Neuronal stem cell (in vitro differentiated cells): ENCODE data around the gene SORBS1.

Source experiments
- DNase-seq: peaks from one replicate; pipeline ENCODE4 v3.0.0-alpha.2; 2013; ENCODE audit warnings: low spot score
- H2AFZ ChIP-seq: one replicate; pipeline ENCODE4 v1.6.1; 2013; ENCODE audit warnings: mild to moderate bottlenecking, low read length, inconsistent platforms
- H2AK5ac ChIP-seq: 2 replicates; pipeline ENCODE4 v1.6.1; 2013; ENCODE audit warnings: low read depth, mild to moderate bottlenecking, inconsistent platforms, low read length, moderate library complexity, mixed read lengths
- H2BK120ac ChIP-seq: 2 replicates; pipeline ENCODE4 v1.6.1; 2013; ENCODE audit warnings: low read depth, mild to moderate bottlenecking, inconsistent platforms, low read length, moderate library complexity, mixed read lengths
- H2BK12ac ChIP-seq: one replicate; pipeline ENCODE4 v1.6.1; 2013; ENCODE audit warnings: low read length, inconsistent platforms
- H2BK15ac ChIP-seq: 2 replicates; pipeline ENCODE4 v1.6.1; 2013; ENCODE audit warnings: mild to moderate bottlenecking, low read length, inconsistent platforms, mixed read lengths
- H2BK5ac ChIP-seq: one replicate; pipeline ENCODE4 v1.6.1; 2013; ENCODE audit warnings: inconsistent platforms, mild to moderate bottlenecking, low read length, moderate library complexity
- H3K14ac ChIP-seq: one replicate; pipeline ENCODE4 v1.6.1; 2013; ENCODE audit warnings: low read length, inconsistent platforms
- H3K18ac ChIP-seq: 2 replicates; pipeline ENCODE4 v1.6.1; 2013; ENCODE audit warnings: low read length, inconsistent platforms
- H3K23ac ChIP-seq: 2 replicates; pipeline ENCODE4 v1.6.1; 2013; ENCODE audit warnings: low read depth, mild to moderate bottlenecking, mixed read lengths, low read length, inconsistent platforms; ENCODE audit not compliant: poor library complexity
- H3K27ac ChIP-seq: replicated peaks from 3 replicates; pipeline ENCODE4 v1.5.1; 2013; ENCODE audit warnings: low read length, inconsistent platforms
- H3K27me3 ChIP-seq, 3 experiments: 2 replicates each; pipeline ENCODE4 v1.6.1; 2013; ENCODE audit warnings: low read length in 3 of 3, mild to moderate bottlenecking in 2 of 3, inconsistent platforms in 1 of 3, low read depth in 1 of 3, mixed read lengths in 1 of 3, moderate library complexity in 1 of 3; ENCODE audit not compliant: control insufficient read depth in 3 of 3, insufficient read depth in 3 of 3
- H3K36me3 ChIP-seq, 2 donors: replicated peaks in 1 of 2; 2 replicates each; pipeline ENCODE4 v1.6.1; 2013; ENCODE audit warnings: low read length in 2 of 2; ENCODE audit not compliant: control insufficient read depth in 2 of 2, insufficient read depth in 2 of 2
- H3K4ac ChIP-seq: 2 replicates; pipeline ENCODE4 v1.6.1; 2013; ENCODE audit warnings: inconsistent platforms, mild to moderate bottlenecking, low read length, moderate library complexity
- H3K4me1 ChIP-seq, 2 donors: 1 replicate in 1 of 2; 2 replicates in 1 of 2; pipeline ENCODE4 v1.6.1; 2013; ENCODE audit warnings: low read length in 2 of 2, low read depth in 1 of 2; ENCODE audit not compliant: control insufficient read depth in 2 of 2, insufficient read depth in 1 of 2
- H3K4me2 ChIP-seq: one replicate; pipeline ENCODE4 v1.6.1; 2013; ENCODE audit warnings: mild to moderate bottlenecking, low read length, inconsistent platforms; ENCODE audit not compliant: insufficient read depth, poor library complexity, severe bottlenecking
- H3K4me3 ChIP-seq, 2 donors: 2 replicates each; pipeline ENCODE4 v1.5.1; 2013; ENCODE audit warnings: low read length in 2 of 2, mild to moderate bottlenecking in 2 of 2, inconsistent platforms in 1 of 2, moderate library complexity in 1 of 2
- H3K79me1 ChIP-seq: one replicate; pipeline ENCODE4 v1.6.1; 2013; ENCODE audit warnings: low read depth, mild to moderate bottlenecking, inconsistent platforms, low read length, moderate library complexity
- H3K9ac ChIP-seq: one replicate; pipeline ENCODE4 v1.6.1; 2013; ENCODE audit warnings: mild to moderate bottlenecking, low read depth, low read length, inconsistent platforms; ENCODE audit not compliant: poor library complexity
- H3K9me3 ChIP-seq, 2 donors: replicated peaks in 1 of 2; 2 replicates each; pipeline versions ENCODE3 to v1.6.1; 2013; ENCODE audit warnings: low read length in 2 of 2, mild to moderate bottlenecking in 2 of 2, inconsistent platforms in 1 of 2, low read depth in 1 of 2, mixed read lengths in 1 of 2, moderate library complexity in 1 of 2; ENCODE audit not compliant: control insufficient read depth in 2 of 2, insufficient read depth in 1 of 2
- H4K8ac ChIP-seq: one replicate; pipeline ENCODE4 v1.6.1; 2013; ENCODE audit warnings: low read depth, mild to moderate bottlenecking, inconsistent platforms, low read length, moderate library complexity
- H4K91ac ChIP-seq: one replicate; pipeline ENCODE4 v1.6.1; 2013; ENCODE audit warnings: low read length, low read depth, mild to moderate bottlenecking, inconsistent platforms; ENCODE audit not compliant: poor library complexity
- WGBS, 2 donors: extraction: QIAGEN DNeasy Blood & Tissue Kit; methylation state at CpG; one replicate each; pipeline ENCODE4 v1.1.7; 2013; ENCODE audit warnings: missing lambda C conversion rate in 2 of 2, mixed read lengths in 1 of 2; ENCODE audit not compliant: insufficient read length in 2 of 2, insufficient replicate concordance in 1 of 2; ENCODE audit errors: extremely low coverage in 2 of 2; 5-methylcytosine and 5-hydroxymethylcytosine counted together

Gene SORBS1

DNA sequence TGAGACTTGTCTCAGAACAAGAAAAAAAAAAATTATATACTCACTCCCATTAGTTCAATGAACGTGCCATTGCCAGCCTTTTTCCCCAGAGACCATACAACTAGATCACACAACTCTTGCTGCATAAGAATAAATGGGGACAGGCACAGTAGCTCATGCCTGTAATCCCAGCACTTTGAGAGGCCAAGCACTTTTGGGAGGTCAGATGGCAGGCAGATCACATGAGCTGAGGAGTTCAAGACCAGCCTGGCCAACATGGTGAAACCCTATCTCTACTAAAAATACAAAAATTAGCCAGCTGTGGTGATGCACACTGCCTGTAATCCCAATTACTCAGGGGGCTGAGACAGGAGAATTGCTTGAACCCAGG is 284.0 kb downstream of the SORBS1 start:
- Histone ChIP-seq H3K9ac (no peak overlapping the region), H3K27me3 (peaks cover 0 to 7% (median 0%) of the 10 kb centered on the region in 3 experiments), H2AK5ac (no peak overlapping the region), H2BK120ac (no peak overlapping the region), H2BK5ac (no peak overlapping the region), H3K4me1 (peaks cover 0 to 9% of the 10 kb centered on the region in 2 donors), H2AFZ (no peak overlapping the region), H3K18ac (no peak overlapping the region), H3K4ac (no peak overlapping the region), H3K79me1 (no peaks in the 10 kb centered on the region), H2BK12ac (no peak overlapping the region), H3K27ac (no peak overlapping the region), H3K14ac (no peak overlapping the region), H3K4me2 (no peak overlapping the region), H3K36me3 (no peaks in the 10 kb centered on the region), H3K23ac (no peak overlapping the region), H3K4me3 (no peak overlapping the region), H3K9me3 (no peaks in the 10 kb centered on the region), H2BK15ac (no peak overlapping the region), H4K8ac (no peak overlapping the region), H4K91ac (no peak overlapping the region)
- WGBS, 2 donors: no CpG with 5 or more reads among the region's 1 CpG
- DNase-seq: no peak

DNA sequence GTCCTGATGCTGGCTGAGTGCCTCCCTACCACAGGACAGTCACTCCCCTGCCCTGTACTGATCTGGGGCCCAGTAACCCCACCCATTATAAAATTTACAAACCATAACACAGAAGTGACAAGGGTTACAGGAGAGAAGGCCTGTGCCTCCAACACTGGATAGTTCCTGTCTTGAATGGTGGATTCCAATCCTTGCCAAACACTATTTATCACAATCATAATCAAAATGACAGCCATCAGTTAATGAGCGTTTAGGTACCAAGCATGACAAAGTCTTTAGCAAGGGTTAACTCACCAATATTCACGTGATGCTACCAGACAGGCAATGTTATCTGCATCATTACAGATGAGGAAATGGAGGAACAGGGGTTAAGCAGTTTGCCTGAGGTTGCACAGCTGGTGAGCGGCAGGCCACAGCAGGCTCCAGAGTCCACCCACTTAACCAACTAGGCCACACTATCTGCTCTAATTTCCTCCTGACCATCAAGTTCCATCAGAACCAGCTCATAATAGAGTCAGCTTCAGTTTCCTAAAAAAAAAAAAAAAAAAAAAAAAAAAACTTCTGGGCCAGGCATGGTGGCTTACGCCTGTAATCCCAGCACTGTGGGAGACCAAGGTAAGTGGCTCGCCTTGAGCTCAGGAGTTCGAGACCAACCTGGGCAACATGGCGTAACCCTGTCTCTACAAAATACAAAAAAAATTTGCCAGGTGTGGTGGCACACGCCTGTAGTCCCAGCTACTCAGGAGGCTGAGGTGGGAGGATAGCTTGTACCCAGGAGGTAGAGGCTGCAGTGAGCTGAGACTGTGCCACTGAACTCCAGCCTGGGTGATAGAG is 284.6 kb downstream of the SORBS1 start:
- DNase-seq: no peak
- H3K4me2 ChIP-seq: no peak overlapping the region
- no peak overlapping the region for H2BK120ac ChIP-seq
- WGBS, 2 donors: no CpG with 5 or more reads among the region's 8 CpGs
- no peak overlapping the region for H4K91ac ChIP-seq
- no peak overlapping the region for H2BK12ac ChIP-seq
- H3K23ac ChIP-seq: no peak overlapping the region
- H2AFZ ChIP-seq: no peak overlapping the region
- H3K27ac ChIP-seq: no peak overlapping the region
- H2BK5ac ChIP-seq: no peak overlapping the region
- no peak overlapping the region for H3K9ac ChIP-seq
- H3K18ac ChIP-seq: no peak overlapping the region
- H3K27me3 ChIP-seq: peaks cover 0 to 4% (median 0%) of the 10 kb centered on the region in 3 experiments
- H2AK5ac ChIP-seq: no peak overlapping the region
- H3K36me3 ChIP-seq: no peaks in the 10 kb centered on the region
- H4K8ac ChIP-seq: no peak overlapping the region
- no peak overlapping the region for H3K4me3 ChIP-seq
- H3K9me3 ChIP-seq: no peaks in the 10 kb centered on the region
- no peak overlapping the region for H3K4ac ChIP-seq
- no peak overlapping the region for H2BK15ac ChIP-seq
- H3K79me1 ChIP-seq: no peaks in the 10 kb centered on the region
- H3K14ac ChIP-seq: no peak overlapping the region
- H3K4me1 ChIP-seq: peaks cover 0 to 9% of the 10 kb centered on the region in 2 donors

DNA sequence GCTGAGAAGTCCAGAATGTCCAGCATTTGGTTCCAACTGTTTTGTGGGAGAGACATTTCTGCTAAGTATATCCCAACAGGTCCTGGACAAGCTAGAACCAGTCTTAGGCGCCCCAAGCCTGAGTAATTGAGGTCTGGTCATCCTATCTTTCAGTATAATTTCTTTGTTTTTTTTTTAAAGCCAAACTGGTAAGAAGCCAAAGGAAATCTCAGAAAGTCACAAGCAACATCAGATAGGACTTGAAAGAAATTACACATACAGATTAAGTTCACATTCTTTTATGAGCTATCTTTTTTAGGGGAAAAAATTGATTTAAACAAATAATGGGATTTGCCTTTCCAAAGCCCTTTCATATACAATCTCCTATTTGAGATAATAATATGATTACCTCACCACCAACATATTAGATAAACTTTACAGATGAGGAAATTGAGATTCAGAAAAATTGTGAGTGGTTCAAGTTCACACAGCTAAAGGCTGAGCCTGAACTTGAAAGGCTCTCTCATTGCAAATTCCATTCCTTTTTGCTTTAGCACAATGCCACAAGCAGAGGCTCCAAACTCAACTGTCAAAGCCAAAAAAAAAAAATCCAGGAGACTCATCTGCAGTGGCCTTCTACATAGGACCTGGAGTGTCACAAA is 285.3 kb downstream of the SORBS1 start:
- no peak overlapping the region for H3K4ac ChIP-seq
- H2BK5ac ChIP-seq: no peak overlapping the region
- no peak overlapping the region for H3K4me2 ChIP-seq
- WGBS, 2 donors: no CpG with 5 or more reads among the region's 1 CpG
- no peak overlapping the region for H2BK12ac ChIP-seq
- H3K79me1 ChIP-seq: no peaks in the 10 kb centered on the region
- H3K9ac ChIP-seq: no peak overlapping the region
- no peaks in the 10 kb centered on the region for H3K27me3 ChIP-seq
- H2BK120ac ChIP-seq: no peak overlapping the region
- no peak for DNase-seq
- no peak overlapping the region for H3K14ac ChIP-seq
- H3K4me3 ChIP-seq: no peak overlapping the region
- H3K36me3 ChIP-seq: no peaks in the 10 kb centered on the region
- no peak overlapping the region for H2BK15ac ChIP-seq
- H3K23ac ChIP-seq: no peak overlapping the region
- H3K4me1 ChIP-seq: peaks cover 0 to 9% of the 10 kb centered on the region in 2 donors
- no peak overlapping the region for H2AK5ac ChIP-seq
- no peaks in the 10 kb centered on the region for H3K9me3 ChIP-seq
- no peak overlapping the region for H4K91ac ChIP-seq
- no peak overlapping the region for H3K27ac ChIP-seq
- no peak overlapping the region for H3K18ac ChIP-seq
- H2AFZ ChIP-seq: no peak overlapping the region
- H4K8ac ChIP-seq: no peak overlapping the region
